SJSA1 (cell line): ENCODE data around the gene CLIC3. TPM values are rescaled to one million over a fixed set of nuclear protein-coding genes. Genes with fewer than 3 reads are reported as not detected.

Experiments used
- total RNA-seq: library from RNA; depleted of rRNA; stranded (reverse); fragments of >200 nt; shearing (Covaris generic); gene quantifications from 2 replicates; pipeline ENCODE4 v1.2.3, GENCODE V29; 2014; rRNA removed

Gene CLIC3
- total RNA-seq, 1 experiment from 2014 or later = 0.89 TPM

Other genes with a start within 250 kb of the CLIC3 start
- not detected in 2 replicates for gene LCN6, start 248.0 kb downstream of the CLIC3 start, total RNA-seq
- gene LCN8, start 238.3 kb downstream of the CLIC3 start, total RNA-seq = not detected in 2 replicates
- not detected in 2 replicates for gene LCN15, start 232.1 kb downstream of the CLIC3 start, total RNA-seq
- gene TMEM141, start 205.2 kb downstream of the CLIC3 start, total RNA-seq = 33.5 and 44.6 TPM in 2 replicates
- gene CCDC183, start 200.2 kb downstream of the CLIC3 start, total RNA-seq = 0.16 TPM in 1 of 2 replicates, not detected in the other
- 57.5 and 97.2 TPM in 2 replicates for gene RABL6, start 188.6 kb downstream of the CLIC3 start, total RNA-seq
- gene AJM1, start 154.1 kb downstream of the CLIC3 start, total RNA-seq = 0.11 and 0.16 TPM in 2 replicates
- 64.1 and 70.5 TPM in 2 replicates for gene PHPT1, start 147.2 kb downstream of the CLIC3 start, total RNA-seq
- 0.42 and 1.0 TPM in 2 replicates for gene MAMDC4, start 144.2 kb downstream of the CLIC3 start, total RNA-seq
- 266 and 387 TPM in 2 replicates for gene EDF1, start 130.3 kb downstream of the CLIC3 start, total RNA-seq
- 11.3 and 17.1 TPM in 2 replicates for gene TRAF2, start 110.1 kb downstream of the CLIC3 start, total RNA-seq
- gene FBXW5, start 51.8 kb downstream of the CLIC3 start, total RNA-seq = 89.0 and 93.8 TPM in 2 replicates
- not detected in 2 replicates for gene C8G, start 51.3 kb downstream of the CLIC3 start, total RNA-seq
- not detected in 2 replicates for gene LCN12, start 44.3 kb downstream of the CLIC3 start, total RNA-seq
- gene PTGDS, start 19.1 kb downstream of the CLIC3 start, total RNA-seq = not detected in 2 replicates
- gene LCNL1, start 13.6 kb downstream of the CLIC3 start, total RNA-seq = not detected in 2 replicates
- 14.5 and 15.1 TPM in 2 replicates for gene PAXX, start 4.1 kb downstream of the CLIC3 start, total RNA-seq
- 0.81 and 1.3 TPM in 2 replicates for gene ABCA2, start 31.7 kb upstream of the CLIC3 start, total RNA-seq
- gene FUT7, start 35.5 kb upstream of the CLIC3 start, total RNA-seq = not detected in 2 replicates
- gene NPDC1, start 49.6 kb upstream of the CLIC3 start, total RNA-seq = not detected in 2 replicates
- gene ENTPD2, start 57.5 kb upstream of the CLIC3 start, total RNA-seq = not detected in 2 replicates
- gene SAPCD2, start 74.0 kb upstream of the CLIC3 start, total RNA-seq = 21.5 and 24.9 TPM in 2 replicates
- gene UAP1L1, start 80.9 kb upstream of the CLIC3 start, total RNA-seq = 3.4 and 5.6 TPM in 2 replicates
- 51.8 and 64.4 TPM in 2 replicates for gene MAN1B1, start 90.4 kb upstream of the CLIC3 start, total RNA-seq
- 5.1 and 6.4 TPM in 2 replicates for gene DPP7, start 118.2 kb upstream of the CLIC3 start, total RNA-seq
- not detected in 2 replicates for gene GRIN1, start 142.6 kb upstream of the CLIC3 start, total RNA-seq
- gene LRRC26, start 173.5 kb upstream of the CLIC3 start, total RNA-seq = not detected in 2 replicates
- gene TMEM210, start 175.5 kb upstream of the CLIC3 start, total RNA-seq = not detected in 2 replicates
- gene ANAPC2, start 192.0 kb upstream of the CLIC3 start, total RNA-seq = 11.7 and 13.7 TPM in 2 replicates
- gene SSNA1, start 192.1 kb upstream of the CLIC3 start, total RNA-seq = 94.2 and 177 TPM in 2 replicates
- gene TPRN, start 204.2 kb upstream of the CLIC3 start, total RNA-seq = 6.0 and 6.1 TPM in 2 replicates
- gene TMEM203, start 209.1 kb upstream of the CLIC3 start, total RNA-seq = 44.5 and 51.3 TPM in 2 replicates
- 5.2 and 6.5 TPM in 2 replicates for gene NDOR1, start 209.1 kb upstream of the CLIC3 start, total RNA-seq
- gene RNF208, start 225.7 kb upstream of the CLIC3 start, total RNA-seq = not detected in 2 replicates
- 0.24 TPM in 1 of 2 replicates, not detected in the other for gene CYSRT1, start 228.6 kb upstream of the CLIC3 start, total RNA-seq
- gene RNF224, start 230.9 kb upstream of the CLIC3 start, total RNA-seq = not detected in 2 replicates
- not detected in 2 replicates for gene SLC34A3, start 234.3 kb upstream of the CLIC3 start, total RNA-seq
- gene TUBB4B, start 244.7 kb upstream of the CLIC3 start, total RNA-seq = 229 and 232 TPM in 2 replicates